ENCODE results near the gene RYR1. TPM values are rescaled to one million over a fixed set of nuclear protein-coding genes. Genes with fewer than 3 reads are reported as not detected.

RYR1 gene
- total RNA-seq, 1 donor from 2014 or later: 0.32 TPM

GRCh38 chr19:38505958-38506357, 72.5 kb downstream of the RYR1 start:
- Mint-ChIP-seq H3K36me3 (ENCODE audit: low read depth) (no peaks in the 10 kb centered on the region), H3K4me1 (ENCODE audit: low read depth) (no peaks in the 10 kb centered on the region), H3K4me3 (ENCODE audit: unreplicated experiment) (no peak overlapping the region), H3K27me3 (ENCODE audit: low read depth) (peaks cover 21% of the 10 kb centered on the region), H3K9me3 (ENCODE audit: low read depth) (no peaks in the 10 kb centered on the region), H3K27ac (ENCODE audit: unreplicated experiment) (no peak overlapping the region)
- no peak for TF ChIP-seq CTCF (IDR thresholded peaks at IDR 0.05)
- no peak for DNase-seq (ENCODE audit: low spot score)

GRCh38 chr19:38506375-38506722, 72.9 kb downstream of the RYR1 start:
- no peaks in the 10 kb centered on the region for H3K4me1 Mint-ChIP-seq (ENCODE audit: low read depth)
- no peaks in the 10 kb centered on the region for H3K36me3 Mint-ChIP-seq (ENCODE audit: low read depth)
- H3K27ac Mint-ChIP-seq (ENCODE audit: unreplicated experiment): no peak overlapping the region
- TF ChIP-seq CTCF (IDR thresholded peaks at IDR 0.05): no peak
- no peak overlapping the region for H3K4me3 Mint-ChIP-seq (ENCODE audit: unreplicated experiment)
- H3K27me3 Mint-ChIP-seq (ENCODE audit: low read depth): peaks cover 20% of the 10 kb centered on the region
- no peaks in the 10 kb centered on the region for H3K9me3 Mint-ChIP-seq (ENCODE audit: low read depth)
- no peak for DNase-seq (ENCODE audit: low spot score)

GRCh38 chr19:38506723-38507550, 73.4 kb downstream of the RYR1 start:
- Mint-ChIP-seq H3K27me3 (ENCODE audit: low read depth) (peaks cover 19% of the 10 kb centered on the region), H3K36me3 (ENCODE audit: low read depth) (no peaks in the 10 kb centered on the region), H3K4me1 (ENCODE audit: low read depth) (no peaks in the 10 kb centered on the region), H3K27ac (ENCODE audit: unreplicated experiment) (no peak overlapping the region), H3K4me3 (ENCODE audit: unreplicated experiment) (no peak overlapping the region), H3K9me3 (ENCODE audit: low read depth) (no peaks in the 10 kb centered on the region)
- no peak for TF ChIP-seq CTCF (IDR thresholded peaks at IDR 0.05)
- no peak for DNase-seq (ENCODE audit: low spot score)

- Mint-ChIP-seq H3K36me3 (ENCODE audit: low read depth) (no peaks in the 10 kb centered on the region), H3K4me1 (ENCODE audit: low read depth) (no peaks in the 10 kb centered on the region), H3K4me3 (ENCODE audit: unreplicated experiment) (no peak overlapping the region), H3K9me3 (ENCODE audit: low read depth) (no peaks in the 10 kb centered on the region), H3K27ac (ENCODE audit: unreplicated experiment) (no peak overlapping the region), H3K27me3 (ENCODE audit: low read depth) (peaks cover 18% of the 10 kb centered on the region)
- no peak for TF ChIP-seq CTCF (IDR thresholded peaks at IDR 0.05)
- no peak for DNase-seq (ENCODE audit: low spot score)
Observed at GRCh38 chr19:38507551-38508127, 74.1 kb downstream of the RYR1 start.

- H3K27me3 Mint-ChIP-seq (ENCODE audit: low read depth): peaks cover 21% of the 10 kb centered on the region
- DNase-seq (ENCODE audit: low spot score): no peak
- H3K27ac Mint-ChIP-seq (ENCODE audit: unreplicated experiment): no peak overlapping the region
- no peak for TF ChIP-seq CTCF (IDR thresholded peaks at IDR 0.05)
- no peaks in the 10 kb centered on the region for H3K36me3 Mint-ChIP-seq (ENCODE audit: low read depth)
- no peak overlapping the region for H3K4me3 Mint-ChIP-seq (ENCODE audit: unreplicated experiment)
- no peaks in the 10 kb centered on the region for H3K4me1 Mint-ChIP-seq (ENCODE audit: low read depth)
- H3K9me3 Mint-ChIP-seq (ENCODE audit: low read depth): no peaks in the 10 kb centered on the region
Observed at GRCh38 chr19:38508507-38508906, 75.0 kb downstream of the RYR1 start.
